ENCODE data around the gene APOA4. TPM values are rescaled to one million over a fixed set of nuclear protein-coding genes. Genes with fewer than 3 reads are reported as not detected.

APOA4 gene
- total RNA-seq, 1 experiment from 2014 or later: not detected

- Histone ChIP-seq H3K9me3 (ENCODE audit: control insufficient read depth in 1 of 2, insufficient read depth in 1 of 2, low read depth in 1 of 2, low read length in 2 of 2) (no peaks in the 10 kb centered on the region), H4K20me1 (ENCODE audit: insufficient read depth) (no peaks in the 10 kb centered on the region), H3K9me2 (ENCODE audit: insufficient read depth) (no peaks in the 10 kb centered on the region), H3K79me2 (ENCODE audit: insufficient read depth, low read length) (peaks cover 24% of the 10 kb centered on the region), H3K9ac (ENCODE audit: low read length) (no peak overlapping the region), H3K36me3 (ENCODE audit: control insufficient read depth in 1 of 2, insufficient read depth in 2 of 2, low read length in 2 of 2) (peaks cover 59 to 73% of the 10 kb centered on the region in 2 experiments; a peak in 3 of 4 replicates), H3K4me3 (replicated peaks in 1 of 2; ENCODE audit: low read depth in 1 of 2, low read length in 2 of 2) (no peak overlapping the region), H3K27me3 (ENCODE audit: insufficient read depth, low read length) (no peaks in the 10 kb centered on the region), H3K4me2 (ENCODE audit: low read length) (no peak overlapping the region), H3K4me1 (ENCODE audit: control insufficient read depth in 1 of 2, insufficient read depth in 2 of 2, low read length in 2 of 2) (peaks cover 5% of the 10 kb centered on the region in 2 experiments; a peak in 3 of 4 replicates), H2AFZ (ENCODE audit: low read depth, low read length, poor library complexity, severe bottlenecking) (no peak overlapping the region), H3K27ac (ENCODE audit: low read depth, low read length) (no peak overlapping the region)
- no peak for DNase-seq (ENCODE audit: low read depth, low spot score)
- POLR2A ChIA-PET: no interaction called here
- BruUV-seq (replicated peaks): no TSS peak
- TF ChIP-seq ATF3 (IDR thresholded peaks at IDR 0.05) (no peak), MAX (IDR thresholded peaks at IDR 0.05) (no peak), ZFX (IDR thresholded peaks at IDR 0.05) (no peak), REST (IDR thresholded peaks at IDR 0.05; ENCODE audit: low read depth) (no peak)
- CTCF ChIA-PET: interaction anchor here (0.9 kb wide), 1 partner anchor 8 kb away, joined by 3 read pairs; the partner anchor contains the start of gene APOA5
- RAD21 ChIA-PET (ENCODE audit: low non-redundant PET in 1 of 2, low total read pairs in 2 of 2, uncharacterized antibody in 2 of 2, unreplicated experiment in 2 of 2): interaction anchor here in 1 of 2 experiments (0.6 kb wide), 1 partner anchor 72 kb away, joined by 3 read pairs; no protein-coding TSS in a partner anchor
- intact Hi-C loops (cut with micrococcal nuclease): no loop called here
- ATAC-seq: no peak
Measured at GRCh38 chr11:116782728-116783127, 40.4 kb downstream of the APOA4 start.

- BruUV-seq (replicated peaks): TSS peak; percentile 12
- TF ChIP-seq CBX3 (IDR thresholded peaks at IDR 0.05; ENCODE audit: low read depth) (no peak), POLR2A (IDR thresholded peaks at IDR 0.05; ENCODE audit: borderline replicate concordance, extremely low read depth, insufficient read depth, insufficient read length) (no peak), EZH2phosphoT487 (IDR thresholded peaks at IDR 0.05; ENCODE audit: borderline replicate concordance) (no peak), FOSL1 (IDR thresholded peaks at IDR 0.05; ENCODE audit: low read depth) (no peak), SP1 (IDR thresholded peaks at IDR 0.05; ENCODE audit: low read depth) (no peak), EZH2 (IDR thresholded peaks at IDR 0.05) (no peak), ELF1 (IDR thresholded peaks at IDR 0.05; ENCODE audit: borderline replicate concordance, low read depth) (no peak), RAD21 (IDR thresholded peaks at IDR 0.05; ENCODE audit: low read depth) (no peak), CTCF (IDR thresholded peaks at IDR 0.05 in 2 of 3, conservative IDR thresholded peaks at IDR 0.05 in 1 of 3; ENCODE audit: borderline replicate concordance in 1 of 3, insufficient read depth in 1 of 3, low read depth in 2 of 3, low read length in 2 of 3) (no peak), ZFX (IDR thresholded peaks at IDR 0.05) (no peak), SIN3A (IDR thresholded peaks at IDR 0.05; ENCODE audit: low read depth) (no peak)
- POLR2A ChIA-PET: no interaction called here
- peaks cover 3 to 6% of the 10 kb centered on the region in 2 experiments; a peak in 2 of 4 replicates for H3K4me1 ChIP-seq (ENCODE audit: control insufficient read depth in 1 of 2, insufficient read depth in 2 of 2, low read length in 2 of 2)
- peaks cover 6% of the 10 kb centered on the region; the same call in 1 of the 2 replicates for H3K79me2 ChIP-seq (ENCODE audit: insufficient read depth, low read length)
- intact Hi-C loops (cut with micrococcal nuclease): no loop called here
- CTCF ChIA-PET: no interaction called here
- H3K27me3 ChIP-seq (ENCODE audit: insufficient read depth, low read length): no peaks in the 10 kb centered on the region
- no peaks in the 10 kb centered on the region for H3K9me3 ChIP-seq (ENCODE audit: control insufficient read depth in 1 of 2, insufficient read depth in 1 of 2, low read depth in 1 of 2, low read length in 2 of 2)
- H3K27ac ChIP-seq (ENCODE audit: low read depth, low read length): no peak overlapping the region
- H3K9me2 ChIP-seq (ENCODE audit: insufficient read depth): no peaks in the 10 kb centered on the region
- no peak for DNase-seq (ENCODE audit: low read depth, low spot score)
- ATAC-seq: no peak
- no peak overlapping the region for H3K4me2 ChIP-seq (ENCODE audit: low read length)
- RAD21 ChIA-PET (ENCODE audit: low non-redundant PET in 1 of 2, low total read pairs in 2 of 2, uncharacterized antibody in 2 of 2, unreplicated experiment in 2 of 2): no interaction called here
- H3K9ac ChIP-seq (ENCODE audit: low read length): no peak overlapping the region
- H4K20me1 ChIP-seq (ENCODE audit: insufficient read depth): no peaks in the 10 kb centered on the region
- peaks cover 36 to 49% of the 10 kb centered on the region in 2 experiments; a peak in 3 of 4 replicates for H3K36me3 ChIP-seq (ENCODE audit: control insufficient read depth in 1 of 2, insufficient read depth in 2 of 2, low read length in 2 of 2)
- H3K4me3 ChIP-seq (replicated peaks in 1 of 2; ENCODE audit: low read depth in 1 of 2, low read length in 2 of 2): no peak overlapping the region
- H2AFZ ChIP-seq (ENCODE audit: low read depth, low read length, poor library complexity, severe bottlenecking): no peak overlapping the region
Measured at GRCh38 chr11:116778556-116778955, 44.5 kb downstream of the APOA4 start.
